MG63 (cell line): Measurements from ENCODE around the gene C2orf49. TPM values are rescaled to one million over a fixed set of nuclear protein-coding genes. Genes with fewer than 3 reads are reported as not detected.

Experiments
- DNase-seq: peaks from one replicate; pipeline ENCODE4 v3.0.0-alpha.2; 2020
- H3K27me3 ChIP-seq: fragments of 250-450 bp; sonication (Bioruptor Pico); 2 replicates; pipeline ENCODE4 v1.5.1; 2020; ENCODE audit warnings: mild to moderate bottlenecking, moderate library complexity
- H3K36me3 ChIP-seq: fragments of 250-450 bp; sonication (Bioruptor Pico); 2 replicates; pipeline ENCODE4 v1.5.1; 2020; ENCODE audit warnings: mild to moderate bottlenecking, moderate library complexity
- H3K4me3 ChIP-seq: fragments of 250-450 bp; sonication (Bioruptor Pico); 2 replicates; pipeline ENCODE4 v1.5.1; 2020; ENCODE audit warnings: mild to moderate bottlenecking, moderate library complexity
- H3K9me3 ChIP-seq: fragments of 250-450 bp; sonication (Bioruptor Pico); 2 replicates; pipeline ENCODE4 v1.5.1; 2020; ENCODE audit warnings: mild to moderate bottlenecking, moderate library complexity
- total RNA-seq: library from RNA; depleted of rRNA; stranded (reverse); fragments of >200 nt; shearing (Covaris generic); gene quantifications from 2 replicates; pipeline ENCODE4 v1.2.3, GENCODE V29; 2014; ENCODE audit warnings: low replicate concordance

The C2orf49 gene
- total RNA-seq, 1 experiment from 2014 or later: 16.7 TPM

DNA sequence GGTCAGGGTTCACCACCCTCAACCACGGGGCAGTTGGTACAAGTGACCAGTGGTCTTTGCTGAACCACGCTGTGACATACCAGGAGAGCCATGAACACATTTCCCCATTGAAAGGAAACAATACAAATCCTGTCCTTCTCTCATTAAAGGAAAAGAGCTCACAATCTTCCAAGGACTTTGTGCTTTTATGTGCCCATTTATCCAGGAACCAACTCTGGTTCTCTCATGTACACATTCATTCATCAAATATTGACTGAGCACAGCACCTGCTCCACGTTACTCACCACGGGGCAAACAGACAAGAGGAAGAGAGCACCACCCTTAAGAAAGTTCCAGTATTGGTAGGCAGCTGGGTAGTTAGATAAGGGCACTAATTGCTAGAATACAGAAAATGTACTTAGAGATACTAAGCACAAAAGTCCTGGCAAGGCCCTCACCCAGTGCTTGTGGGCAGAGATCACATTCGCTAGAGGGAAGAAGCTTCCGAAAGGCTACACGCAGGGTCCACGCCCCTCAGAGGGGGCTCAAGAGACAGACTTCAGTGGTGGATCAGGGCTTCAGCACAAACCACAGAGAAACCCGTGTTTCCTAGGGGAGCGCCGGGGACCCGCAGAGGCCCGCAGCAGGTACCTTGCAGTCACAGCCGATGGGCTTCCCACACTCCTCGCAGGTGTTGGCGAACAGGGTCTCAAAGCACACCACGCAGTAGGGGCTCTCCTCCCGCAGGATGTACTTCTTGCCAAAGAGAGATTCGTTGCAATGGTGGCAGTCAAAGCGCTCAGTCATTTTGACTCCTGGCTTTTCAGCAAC lies 48.6 kb downstream of the C2orf49 start:
- Histone ChIP-seq H3K36me3 (peaks cover 86% of the 10 kb centered on the region), H3K27me3 (no peaks in the 10 kb centered on the region), H3K4me3 (no peak overlapping the region), H3K9me3 (no peaks in the 10 kb centered on the region)
- no peak for DNase-seq

GRCh38 chr2:105387225-105387624 lies 49.9 kb downstream of the C2orf49 start:
- Histone ChIP-seq H3K4me3 (no peak overlapping the region), H3K9me3 (no peaks in the 10 kb centered on the region), H3K36me3 (peaks cover 86% of the 10 kb centered on the region), H3K27me3 (no peaks in the 10 kb centered on the region)
- DNase-seq: peak; percentile 49

GRCh38 chr2:105388971-105389381 lies 51.6 kb downstream of the C2orf49 start:
- DNase-seq: peak; percentile 80
- Histone ChIP-seq H3K36me3 (peaks cover 85% of the 10 kb centered on the region), H3K27me3 (no peaks in the 10 kb centered on the region), H3K9me3 (no peaks in the 10 kb centered on the region), H3K4me3 (no peak overlapping the region)

GRCh38 chr2:105390454-105390853 lies 53.1 kb downstream of the C2orf49 start:
- Histone ChIP-seq H3K27me3 (no peaks in the 10 kb centered on the region), H3K9me3 (no peaks in the 10 kb centered on the region), H3K36me3 (peaks cover 85% of the 10 kb centered on the region), H3K4me3 (no peak overlapping the region)
- no peak for DNase-seq

DNA sequence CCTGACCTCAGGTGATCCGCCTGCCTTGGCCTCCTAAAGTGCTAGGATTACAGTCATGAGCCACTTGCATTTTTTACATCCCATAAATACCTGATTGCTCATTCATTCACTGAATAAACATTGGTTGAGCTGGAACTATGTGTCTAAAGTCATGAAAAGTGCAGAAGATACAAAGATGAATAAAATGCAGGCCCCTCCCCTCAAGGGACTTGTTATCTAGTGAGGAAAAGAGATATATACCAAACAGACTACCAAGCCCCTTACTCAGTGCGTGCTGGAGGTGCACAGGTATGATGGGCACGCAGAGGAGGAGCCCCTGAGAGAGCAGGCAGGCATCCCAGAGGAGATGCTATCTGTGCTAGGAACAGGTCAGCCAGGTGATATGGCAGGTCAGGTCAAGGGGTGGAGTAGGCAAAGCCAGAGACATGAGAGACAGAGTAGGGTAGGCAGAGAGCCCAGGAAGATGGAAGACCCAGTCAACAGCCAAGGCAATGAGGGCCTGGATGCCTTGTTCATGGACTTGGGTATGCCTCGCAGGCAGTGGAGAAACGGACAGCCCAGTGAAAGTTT lies 53.8 kb downstream of the C2orf49 start:
- Histone ChIP-seq H3K36me3 (peaks cover 85% of the 10 kb centered on the region), H3K27me3 (no peaks in the 10 kb centered on the region), H3K4me3 (no peak overlapping the region), H3K9me3 (no peaks in the 10 kb centered on the region)
- peak; percentile 48 for DNase-seq

DNA sequence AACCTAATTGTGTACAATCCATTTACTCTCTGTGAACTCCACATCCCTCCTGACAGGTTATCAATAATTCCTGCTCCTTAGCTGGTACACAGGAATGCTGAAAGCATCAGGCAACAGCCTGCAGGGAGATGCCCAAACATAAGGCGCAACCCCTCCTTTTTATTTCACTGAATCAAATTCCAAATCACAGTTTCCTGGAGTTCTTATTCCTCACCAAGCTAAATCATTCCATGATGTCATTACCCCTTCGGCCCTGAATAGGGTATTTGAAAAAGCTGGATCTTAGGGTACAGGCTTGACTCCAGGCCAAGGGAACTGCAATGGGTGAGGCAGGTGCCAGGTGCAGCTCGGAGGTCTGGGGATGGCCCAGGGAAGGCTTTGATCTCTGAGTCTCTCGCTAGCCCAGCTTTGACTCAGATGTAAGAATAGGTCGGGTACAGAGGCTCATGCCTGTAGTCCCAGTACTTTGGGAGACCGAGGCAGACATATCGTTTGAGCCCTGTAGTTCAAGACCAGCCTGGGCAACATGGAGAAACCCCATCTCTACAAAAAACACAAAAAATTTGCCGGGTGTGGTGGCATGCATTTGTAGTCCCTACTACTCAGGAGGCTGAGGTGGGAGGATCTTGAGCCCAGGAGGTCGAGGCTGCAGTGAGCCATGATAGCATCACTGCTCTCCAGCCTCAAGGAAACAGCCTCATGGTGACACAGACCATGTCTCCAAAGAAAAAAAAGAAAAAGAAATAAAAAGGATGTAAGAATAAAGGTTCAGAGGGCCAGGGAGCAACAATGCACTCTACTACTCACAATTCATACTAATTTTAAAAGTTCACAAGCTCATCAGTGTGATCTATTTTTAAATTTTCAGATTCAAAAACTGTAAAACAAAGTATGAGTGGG lies 54.7 kb downstream of the C2orf49 start:
- Histone ChIP-seq H3K9me3 (no peaks in the 10 kb centered on the region), H3K4me3 (no peak overlapping the region), H3K36me3 (peaks cover 83% of the 10 kb centered on the region), H3K27me3 (no peaks in the 10 kb centered on the region)
- DNase-seq: no peak

DNA sequence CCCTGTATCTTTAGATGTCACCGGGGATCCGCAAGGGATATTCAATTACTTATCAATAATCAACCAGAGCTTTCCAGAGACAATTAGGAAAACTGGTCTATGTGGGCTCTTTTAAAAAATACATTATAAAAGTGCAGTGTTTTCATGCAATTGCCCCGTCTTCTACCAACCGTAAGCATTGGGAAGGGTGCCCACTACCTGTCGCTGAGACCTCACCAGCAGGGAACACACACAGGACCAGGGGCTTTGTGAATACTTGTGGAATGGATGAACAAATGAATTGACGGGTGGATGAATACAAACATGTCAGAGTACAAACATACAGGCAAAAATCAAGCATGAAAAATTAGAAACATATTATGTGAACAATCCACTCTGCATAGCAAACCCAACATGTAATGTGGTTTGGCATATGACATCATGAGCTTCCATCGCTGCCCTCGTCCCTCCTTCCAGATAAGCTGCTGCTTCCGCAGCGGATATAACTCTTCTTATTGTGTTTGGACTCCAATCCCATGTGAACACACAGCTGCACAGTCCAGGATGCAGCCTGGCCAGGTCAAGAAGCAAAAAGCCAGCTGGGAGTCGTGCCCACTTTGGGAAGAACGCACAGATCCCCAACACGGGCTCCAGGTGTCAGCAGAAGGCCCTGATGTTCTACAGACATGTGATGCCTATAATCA lies 56.2 kb downstream of the C2orf49 start:
- H3K36me3 ChIP-seq: peaks cover 83% of the 10 kb centered on the region
- H3K9me3 ChIP-seq: no peaks in the 10 kb centered on the region
- no peak overlapping the region for H3K4me3 ChIP-seq
- no peak for DNase-seq
- no peaks in the 10 kb centered on the region for H3K27me3 ChIP-seq

DNA sequence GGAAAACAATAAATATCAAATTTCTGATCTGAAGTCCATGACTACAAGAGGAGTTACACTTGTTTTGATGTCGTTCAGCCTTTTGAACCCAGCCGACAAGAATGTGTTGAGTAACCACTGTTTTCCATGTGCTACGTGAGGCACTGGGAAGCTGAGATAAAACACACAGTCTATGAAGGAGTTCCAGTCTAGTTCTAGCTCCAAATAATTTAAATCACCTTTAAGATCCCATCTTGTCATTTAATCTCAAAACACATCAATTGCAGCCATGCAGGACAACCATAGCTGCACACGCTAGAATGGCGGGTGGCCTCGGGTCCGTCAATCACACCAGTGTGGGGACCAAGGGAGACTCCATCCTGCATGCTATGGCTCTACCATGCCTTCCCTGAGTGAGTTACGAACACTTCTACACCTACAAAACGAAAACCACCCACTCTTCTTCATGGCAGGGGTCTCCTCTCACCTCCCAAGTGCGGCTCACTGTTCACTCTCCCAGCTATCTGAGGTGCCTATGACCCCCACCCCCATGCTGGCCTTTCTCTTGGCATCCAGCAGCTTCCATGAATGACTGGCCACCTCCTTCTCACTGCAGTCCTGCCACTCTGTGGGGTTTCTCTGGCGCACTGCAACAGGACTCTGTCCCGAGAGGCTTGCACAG lies 57.7 kb downstream of the C2orf49 start:
- peaks cover 78% of the 10 kb centered on the region for H3K36me3 ChIP-seq
- H3K9me3 ChIP-seq: no peaks in the 10 kb centered on the region
- no peak for DNase-seq
- no peaks in the 10 kb centered on the region for H3K27me3 ChIP-seq
- H3K4me3 ChIP-seq: peak overlapping the region; percentile 96

DNA sequence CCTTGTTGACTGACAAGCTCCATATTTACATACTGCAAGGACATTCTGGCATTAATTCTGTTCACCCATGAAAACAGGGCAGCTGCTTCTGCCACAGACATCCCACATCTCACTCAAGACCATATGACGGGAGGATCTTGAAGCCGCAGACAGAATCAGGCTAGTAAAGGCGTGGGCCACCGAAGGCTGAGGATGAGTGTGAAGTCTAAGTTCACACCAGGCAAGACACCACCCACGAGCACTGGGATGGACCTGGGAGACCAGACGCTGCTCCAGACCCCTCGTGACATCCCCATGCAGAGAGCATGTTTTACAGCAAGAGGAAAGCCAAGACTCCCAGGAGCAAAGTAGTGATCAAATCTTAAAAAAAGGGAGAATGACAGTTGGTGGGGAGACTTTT lies 58.4 kb downstream of the C2orf49 start:
- Histone ChIP-seq H3K4me3 (peak overlapping the region; percentile 96), H3K9me3 (no peaks in the 10 kb centered on the region), H3K27me3 (no peaks in the 10 kb centered on the region), H3K36me3 (peaks cover 73% of the 10 kb centered on the region)
- no peak for DNase-seq

DNA sequence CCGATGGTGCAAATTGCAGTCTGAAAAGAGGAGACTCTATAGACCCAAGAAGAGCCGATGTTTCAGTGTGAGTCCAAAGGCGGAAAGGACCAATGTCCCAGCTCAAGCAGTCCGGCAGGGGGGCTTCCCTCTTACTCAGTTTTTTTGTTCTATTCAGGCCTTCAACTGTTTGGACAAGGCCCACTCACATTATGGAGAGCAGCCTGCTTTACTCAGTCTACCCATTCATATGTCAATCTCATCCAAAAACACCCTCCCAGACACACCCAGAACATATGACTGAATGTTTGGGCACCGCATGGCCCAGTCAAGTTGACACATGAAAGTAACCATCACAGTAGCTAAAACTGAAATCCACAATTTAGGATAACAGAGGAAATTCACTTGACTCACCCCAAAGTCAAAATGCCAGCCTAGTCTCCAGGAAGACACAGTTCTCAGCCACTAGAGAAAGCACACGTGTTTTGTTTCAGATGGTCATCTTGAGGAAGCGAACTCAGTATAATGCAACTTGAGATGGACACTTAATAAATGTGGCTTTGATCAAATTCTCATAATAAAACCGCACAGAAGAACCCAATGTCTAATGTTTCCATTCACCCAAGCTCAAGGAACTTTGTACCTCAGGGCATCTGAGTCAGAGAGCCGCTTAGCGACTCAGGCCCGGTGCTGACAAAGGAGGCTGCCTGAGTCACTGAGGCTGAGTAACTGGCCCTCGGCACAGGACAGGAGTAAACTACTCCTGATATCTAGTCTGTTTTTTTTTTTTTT lies 59.1 kb downstream of the C2orf49 start:
- Histone ChIP-seq H3K9me3 (no peaks in the 10 kb centered on the region), H3K4me3 (peak overlapping the region; percentile 96), H3K27me3 (no peaks in the 10 kb centered on the region), H3K36me3 (peaks cover 67% of the 10 kb centered on the region)
- peak; percentile 96 for DNase-seq

- peaks cover 59% of the 10 kb centered on the region for H3K36me3 ChIP-seq
- DNase-seq: no peak
Measured at GRCh38 chr2:105397025-105397722, 59.8 kb downstream of the C2orf49 start.

DNA sequence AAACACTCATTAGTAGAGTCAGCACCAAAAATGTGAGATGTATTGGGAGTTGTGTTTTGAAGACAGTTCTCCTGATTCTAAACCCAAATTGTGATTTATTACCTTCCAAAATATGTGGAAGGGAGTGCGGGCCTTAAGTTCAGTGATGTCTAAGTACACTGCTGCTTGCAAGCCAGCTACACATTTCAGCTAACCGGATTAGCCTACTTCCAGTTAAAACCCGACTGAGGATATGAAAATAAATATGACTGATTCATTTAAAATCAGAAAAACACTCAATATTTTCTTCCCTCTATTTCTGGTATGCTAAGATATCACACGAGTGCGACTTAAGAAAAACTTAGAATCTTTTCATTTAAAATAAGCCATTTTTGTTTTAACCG lies 60.6 kb downstream of the C2orf49 start:
- DNase-seq: no peak
- Histone ChIP-seq H3K27me3 (no peaks in the 10 kb centered on the region), H3K9me3 (no peaks in the 10 kb centered on the region), H3K4me3 (peak overlapping the region; percentile 96), H3K36me3 (peaks cover 53% of the 10 kb centered on the region)

More at GRCh38 chr2:105397025-105397722, 59.8 kb downstream of the C2orf49 start:
- H3K9me3 ChIP-seq: no peaks in the 10 kb centered on the region
- no peaks in the 10 kb centered on the region for H3K27me3 ChIP-seq
- H3K4me3 ChIP-seq: peak overlapping the region; percentile 96

- DNase-seq: peak; percentile 90
- Histone ChIP-seq H3K9me3 (no peaks in the 10 kb centered on the region), H3K36me3 (peaks cover 47% of the 10 kb centered on the region), H3K4me3 (peak within 1 kb of the TSS; percentile 96), H3K27me3 (no peaks in the 10 kb centered on the region)
Measured at GRCh38 chr2:105398336-105399206, 61.2 kb downstream of the C2orf49 start, which contains the start of gene FHL2. Gene FHL2, minus strand, starts transcription at chr2:105399051. Its CDS starts 12,535 bp downstream, at chr2:105386516.
